AG10803 (cell line): ENCODE results near the gene OPA1.

Experiments
- DNase-seq: peaks from one replicate; pipeline ENCODE4 v3.0.0; 2010; ENCODE audit warnings: low read depth
- H3K4me3 ChIP-seq: 2 replicates; pipeline ENCODE4 v1.5.1; 2011; ENCODE audit warnings: mild to moderate bottlenecking, low read length, control low read depth
- CTCF ChIP-seq: conservative IDR thresholded peaks from 2 replicates; pipeline ENCODE4 v1.5.1; 2011; ENCODE audit warnings: mild to moderate bottlenecking, low read length, control low read depth, inconsistent platforms

Gene OPA1

GRCh38 chr3:193592841-193593667 is at the start of gene OPA1:
OPA1 (plus strand) TSS chr3:193593208; CDS start chr3:193593378, 170 bp downstream.
- peak; percentile 99 for DNase-seq
- H3K4me3 ChIP-seq = peak within 1 kb of the TSS; percentile 96
- TF ChIP-seq CTCF = peak; percentile 42

GRCh38 chr3:193544289-193544688 is 48.7 kb upstream of the OPA1 start:
- TF ChIP-seq CTCF = no peak
- no peak overlapping the region for H3K4me3 ChIP-seq
- no peak for DNase-seq

GRCh38 chr3:193545304-193545703 is 47.7 kb upstream of the OPA1 start:
- no peak for TF ChIP-seq CTCF

GRCh38 chr3:193546129-193546528 is 46.9 kb upstream of the OPA1 start:
- H3K4me3 ChIP-seq = no peak overlapping the region
- TF ChIP-seq CTCF = no peak
- DNase-seq = no peak

More at GRCh38 chr3:193545304-193545703, 47.7 kb upstream of the OPA1 start:
- H3K4me3 ChIP-seq = no peak overlapping the region
- no peak for DNase-seq

- no peak for TF ChIP-seq CTCF
- no peak overlapping the region for H3K4me3 ChIP-seq
- DNase-seq = no peak
Measured at GRCh38 chr3:193548406-193548805, 44.6 kb upstream of the OPA1 start.

GRCh38 chr3:193552923-193553322 is 40.1 kb upstream of the OPA1 start:
- no peak for TF ChIP-seq CTCF
- no peak for DNase-seq

GRCh38 chr3:193553586-193553985 is 39.4 kb upstream of the OPA1 start:
- TF ChIP-seq CTCF = no peak
- DNase-seq = no peak
- no peak overlapping the region for H3K4me3 ChIP-seq

More at GRCh38 chr3:193552923-193553322, 40.1 kb upstream of the OPA1 start:
- no peak overlapping the region for H3K4me3 ChIP-seq
